NT2/D1 (cell line): ENCODE measurements around the gene C3orf33.

Source experiments
- DNase-seq: peaks from one replicate; pipeline ENCODE4 v3.0.0-alpha.2; 2011; ENCODE audit warnings: low read depth, low spot score
- H3K27me3 ChIP-seq: 2 replicates; pipeline ENCODE4 v1.6.0; 2011; ENCODE audit warnings: mild to moderate bottlenecking; ENCODE audit not compliant: insufficient read length, insufficient read depth
- H3K36me3 ChIP-seq: 2 replicates; pipeline ENCODE4 v1.6.1; 2011; ENCODE audit warnings: mild to moderate bottlenecking, low read length, mixed read lengths; ENCODE audit not compliant: insufficient read depth, insufficient read length
- H3K4me1 ChIP-seq: 2 replicates; pipeline ENCODE4 v1.5.1; 2011; ENCODE audit not compliant: insufficient read depth, insufficient read length
- H3K4me3 ChIP-seq: 2 replicates; pipeline ENCODE4 v1.5.1; 2011; ENCODE audit warnings: low read depth; ENCODE audit not compliant: insufficient read length
- H3K9ac ChIP-seq: 2 replicates; pipeline ENCODE4 v1.6.0; 2011; ENCODE audit warnings: low read depth; ENCODE audit not compliant: insufficient read length
- H3K9me3 ChIP-seq: 2 replicates; pipeline ENCODE4 v1.5.1; 2011; ENCODE audit warnings: mild to moderate bottlenecking, low read length; ENCODE audit not compliant: insufficient read depth
- SUZ12 ChIP-seq: IDR thresholded peaks from 2 replicates; pipeline ENCODE4 v1.6.1; 2011; ENCODE audit not compliant: insufficient read length, insufficient read depth; ENCODE audit errors: extremely low read depth
- YY1 ChIP-seq: IDR thresholded peaks from 2 replicates; pipeline ENCODE4 v1.6.1; 2011; ENCODE audit not compliant: insufficient read length, insufficient read depth
- ZNF274 ChIP-seq: IDR thresholded peaks from 2 replicates; pipeline ENCODE4 v1.6.1; 2011; ENCODE audit warnings: mild to moderate bottlenecking, low read depth, low read length

Gene C3orf33

GRCh38 chr3:155757577-155757976, 48.5 kb downstream of the C3orf33 start:
- no peak overlapping the region for H3K9ac ChIP-seq
- no peaks in the 10 kb centered on the region for H3K27me3 ChIP-seq
- no peaks in the 10 kb centered on the region for H3K4me1 ChIP-seq
- no peaks in the 10 kb centered on the region for H3K36me3 ChIP-seq
- no peak for TF ChIP-seq YY1
- no peak for TF ChIP-seq ZNF274
- no peak for TF ChIP-seq SUZ12
- DNase-seq: no peak
- no peaks in the 10 kb centered on the region for H3K9me3 ChIP-seq
- no peak overlapping the region for H3K4me3 ChIP-seq

- TF ChIP-seq YY1 (no peak), SUZ12 (no peak), ZNF274 (no peak)
- no peak overlapping the region for H3K4me3 ChIP-seq
- H3K27me3 ChIP-seq: no peaks in the 10 kb centered on the region
- H3K36me3 ChIP-seq: no peaks in the 10 kb centered on the region
- DNase-seq: no peak
- H3K9me3 ChIP-seq: no peaks in the 10 kb centered on the region
- H3K4me1 ChIP-seq: no peaks in the 10 kb centered on the region
- no peak overlapping the region for H3K9ac ChIP-seq
Measured at GRCh38 chr3:155753038-155753639, 52.9 kb downstream of the C3orf33 start.

DNA sequence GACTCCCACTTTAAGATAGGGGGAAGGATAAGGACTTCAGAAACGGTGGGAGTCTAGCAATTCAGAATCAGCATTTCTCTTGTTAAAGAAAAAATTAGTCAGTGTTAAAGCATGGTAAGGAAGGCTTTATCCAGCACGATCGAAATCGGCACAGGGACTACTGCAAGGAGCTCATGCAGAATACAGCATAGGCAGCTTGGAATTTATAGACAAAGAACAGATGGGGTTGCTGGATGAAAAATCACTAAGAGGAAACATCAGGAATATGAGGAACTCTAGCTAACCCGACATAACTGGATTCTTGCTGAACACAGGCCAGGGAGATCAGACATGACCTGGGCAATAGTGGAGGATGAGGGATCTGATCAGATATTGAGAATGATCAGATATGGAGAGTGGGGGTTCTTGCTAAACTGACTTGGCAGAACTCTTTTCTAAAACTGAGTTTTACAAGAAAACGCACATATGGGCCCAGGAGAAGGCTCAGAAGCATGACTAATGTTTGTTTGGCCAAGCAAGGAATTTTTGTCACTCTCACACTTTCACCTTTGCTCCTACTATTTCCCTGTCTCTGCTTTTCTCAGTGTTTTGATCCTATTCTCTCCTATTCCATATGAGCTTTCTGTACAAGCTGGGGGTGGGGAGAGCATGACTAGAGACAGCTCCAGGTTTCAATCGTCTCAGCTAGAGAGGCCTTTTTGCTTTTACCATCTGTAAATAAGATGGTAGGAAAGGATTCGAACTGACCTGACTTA, 57.3 kb downstream of the C3orf33 start:
- Histone ChIP-seq H3K4me1 (peaks cover 4% of the 10 kb centered on the region), H3K9me3 (no peaks in the 10 kb centered on the region), H3K4me3 (no peak overlapping the region), H3K27me3 (no peaks in the 10 kb centered on the region), H3K36me3 (no peaks in the 10 kb centered on the region), H3K9ac (no peak overlapping the region)
- no peak for DNase-seq
- TF ChIP-seq SUZ12: no peak
- no peak for TF ChIP-seq YY1
- TF ChIP-seq ZNF274: no peak

DNA sequence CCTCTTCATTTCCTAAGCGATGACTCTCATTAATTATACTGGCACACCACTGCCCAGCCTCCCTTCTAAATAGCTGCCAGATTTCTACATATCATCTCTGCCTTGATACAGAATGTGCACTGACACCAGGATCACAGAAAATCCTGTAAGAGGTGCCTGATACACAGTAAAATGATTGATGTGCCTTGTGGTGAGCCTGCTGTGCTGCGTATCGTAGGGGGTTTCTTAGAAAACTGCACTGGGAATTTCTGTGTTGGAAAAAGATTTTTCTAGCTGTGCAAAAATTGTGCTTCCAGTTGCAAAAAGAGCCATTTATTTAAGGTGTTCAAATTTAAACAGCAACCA, 58.2 kb downstream of the C3orf33 start:
- TF ChIP-seq SUZ12: no peak
- TF ChIP-seq YY1: no peak
- no peak for TF ChIP-seq ZNF274
- Histone ChIP-seq H3K4me3 (no peak overlapping the region), H3K9me3 (no peaks in the 10 kb centered on the region), H3K9ac (no peak overlapping the region), H3K4me1 (peaks cover 4% of the 10 kb centered on the region), H3K27me3 (no peaks in the 10 kb centered on the region), H3K36me3 (no peaks in the 10 kb centered on the region)
- no peak for DNase-seq

- Histone ChIP-seq H3K36me3 (no peaks in the 10 kb centered on the region), H3K9ac (no peak overlapping the region), H3K9me3 (no peaks in the 10 kb centered on the region), H3K4me1 (peaks cover 4% of the 10 kb centered on the region), H3K4me3 (no peak overlapping the region), H3K27me3 (no peaks in the 10 kb centered on the region)
- no peak for TF ChIP-seq SUZ12
- TF ChIP-seq ZNF274: no peak
- TF ChIP-seq YY1: no peak
- no peak for DNase-seq
Measured at GRCh38 chr3:155747286-155747945, 58.7 kb downstream of the C3orf33 start.

DNA sequence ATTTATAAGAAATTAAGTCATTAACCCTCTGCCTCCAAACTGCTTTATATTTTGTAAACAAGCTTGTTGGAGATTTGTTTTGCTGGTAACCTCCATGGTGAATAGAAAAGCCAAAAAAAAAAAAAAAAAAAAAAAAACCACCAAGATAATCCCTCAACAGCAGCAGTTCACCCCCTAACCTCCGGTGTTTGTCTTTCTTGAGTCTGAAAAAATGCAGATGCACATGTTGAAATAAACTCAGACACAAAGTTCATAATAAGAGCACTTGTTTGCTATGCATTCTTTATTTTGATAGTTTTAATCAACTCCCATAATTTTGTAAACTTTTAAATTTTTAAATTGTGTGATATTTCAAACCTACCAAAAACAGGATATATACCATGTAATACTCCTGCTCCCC, 59.4 kb downstream of the C3orf33 start:
- TF ChIP-seq ZNF274 (no peak), SUZ12 (no peak), YY1 (no peak)
- H3K9ac ChIP-seq: no peak overlapping the region
- DNase-seq: no peak
- H3K27me3 ChIP-seq: no peaks in the 10 kb centered on the region
- H3K4me3 ChIP-seq: no peak overlapping the region
- H3K4me1 ChIP-seq: peaks cover 4% of the 10 kb centered on the region
- H3K36me3 ChIP-seq: no peaks in the 10 kb centered on the region
- H3K9me3 ChIP-seq: no peaks in the 10 kb centered on the region
